Naive thymus-derived CD8-positive, alpha-beta T cell (primary cell): ENCODE measurements around the gene COL23A1. TPM values are rescaled to one million over a fixed set of nuclear protein-coding genes. Genes with fewer than 3 reads are reported as not detected.
"Not testable (repeated sequence)": the region's sequence is repeated elsewhere in the genome, so short reads cannot be mapped to it uniquely, and the experiment has no call there.

Source experiments
- ATAC-seq, 2 donors: fragments of 150-1000 bp; cut with Tn5 transposase in 1 of 2; sonication (Bioruptor Pico), chemical (Tn5 transposase) in 1 of 2; 1 replicate in 1 of 2; 2 replicates in 1 of 2; pipeline ENCODE4 v1.10.0; 2021; ENCODE audit warnings: mild to moderate bottlenecking in 2 of 2, moderate library complexity in 2 of 2
- POLR2A ChIA-PET: fragments of 350-600 bp; sonication (Branson Sonifier 250); formaldehyde crosslinking; loops from one replicate; lab custom pipeline; 2021; ENCODE audit warnings: antibody characterized with exemption; lab: Charles Lee
- DNase-seq, 10 donors: peaks; one replicate each; pipeline versions ENCODE4 v3.0.0 to v3.0.0-alpha.2; 2020 to 2022
- H3K27ac Mint-ChIP-seq, 10 donors: one replicate each; pipeline ENCODE4 v1.8.0; 2020 to 2022; ENCODE audit warnings: mild to moderate bottlenecking in 10 of 10, mixed read lengths in 10 of 10, moderate library complexity in 4 of 10, inconsistent platforms in 1 of 10
- H3K27me3 Mint-ChIP-seq, 5 donors: one replicate each; pipeline ENCODE4 v1.8.0; 2021 to 2022; ENCODE audit warnings: mixed read lengths in 5 of 5
- H3K36me3 Mint-ChIP-seq, 3 donors: one replicate each; pipeline ENCODE4 v1.8.0; 2020 to 2022; ENCODE audit warnings: mixed read lengths in 3 of 3, mild to moderate bottlenecking in 2 of 3, inconsistent platforms in 1 of 3
- H3K4me1 Mint-ChIP-seq, 4 donors: one replicate each; pipeline ENCODE4 v1.8.0; 2021 to 2022; ENCODE audit warnings: mixed read lengths in 4 of 4
- H3K4me3 Mint-ChIP-seq, 10 donors: one replicate each; pipeline ENCODE4 v1.8.0; 2020 to 2022; ENCODE audit warnings: mild to moderate bottlenecking in 10 of 10, mixed read lengths in 10 of 10, moderate library complexity in 6 of 10, inconsistent platforms in 1 of 10
- H3K9me3 Mint-ChIP-seq, 9 donors: one replicate each; pipeline ENCODE4 v1.8.0; 2020 to 2022; ENCODE audit warnings: mixed read lengths in 9 of 9, mild to moderate bottlenecking in 3 of 9, inconsistent platforms in 1 of 9, moderate library complexity in 1 of 9
- polyA plus RNA-seq, 3 donors: library from polyadenylated mRNA; unstranded; fragments of 300-500 nt; fragmentation: Illumina TruSeq; gene quantifications; one replicate each; pipeline ENCODE4 v1.2.3, GENCODE V29; 2021
- total RNA-seq, 8 experiments: library from RNA in 2 of 8; stranded (reverse) in 2 of 8; gene quantifications; one replicate each; pipeline ENCODE4 v1.2.3 and lab custom pipeline; 2021 to 2026

Gene COL23A1
- total and polyA plus RNA-seq, 5 experiments from 2014 or later: 0.10 to 0.51 (median 0.16) TPM; not detected in 2

DNA sequence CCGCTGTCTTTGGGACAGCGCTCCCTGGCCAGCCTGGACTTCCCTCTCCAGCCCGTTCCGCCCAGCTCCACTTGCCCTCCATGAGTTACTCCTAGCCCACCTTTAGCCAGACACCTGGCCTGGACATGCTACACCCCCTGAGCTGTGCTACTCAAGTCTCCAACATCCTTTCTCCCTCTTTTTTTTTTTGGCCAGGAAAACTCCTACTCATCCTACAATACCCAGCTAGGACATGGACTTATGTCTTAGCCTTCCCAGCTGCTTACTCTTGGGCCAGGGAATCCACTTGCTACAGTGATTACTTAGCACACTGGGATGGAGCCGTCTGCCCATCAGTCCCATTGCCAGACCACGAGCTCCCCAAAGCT lies 264.9 kb downstream of the COL23A1 start:
- no peaks in the 10 kb centered on the region for H3K36me3 Mint-ChIP-seq
- no peaks in the 10 kb centered on the region for H3K9me3 Mint-ChIP-seq
- DNase-seq: no peak
- peaks cover 0 to 5% (median 0%) of the 10 kb centered on the region in 4 donors for H3K4me1 Mint-ChIP-seq
- H3K27me3 Mint-ChIP-seq: peaks cover 0 to 5% (median 0%) of the 10 kb centered on the region in 5 donors
- ATAC-seq: no peak
- no peak overlapping the region for H3K4me3 Mint-ChIP-seq
- H3K27ac Mint-ChIP-seq: peak overlapping the region in 1 of 10 donors; percentile 9
- POLR2A ChIA-PET: no interaction called here

DNA sequence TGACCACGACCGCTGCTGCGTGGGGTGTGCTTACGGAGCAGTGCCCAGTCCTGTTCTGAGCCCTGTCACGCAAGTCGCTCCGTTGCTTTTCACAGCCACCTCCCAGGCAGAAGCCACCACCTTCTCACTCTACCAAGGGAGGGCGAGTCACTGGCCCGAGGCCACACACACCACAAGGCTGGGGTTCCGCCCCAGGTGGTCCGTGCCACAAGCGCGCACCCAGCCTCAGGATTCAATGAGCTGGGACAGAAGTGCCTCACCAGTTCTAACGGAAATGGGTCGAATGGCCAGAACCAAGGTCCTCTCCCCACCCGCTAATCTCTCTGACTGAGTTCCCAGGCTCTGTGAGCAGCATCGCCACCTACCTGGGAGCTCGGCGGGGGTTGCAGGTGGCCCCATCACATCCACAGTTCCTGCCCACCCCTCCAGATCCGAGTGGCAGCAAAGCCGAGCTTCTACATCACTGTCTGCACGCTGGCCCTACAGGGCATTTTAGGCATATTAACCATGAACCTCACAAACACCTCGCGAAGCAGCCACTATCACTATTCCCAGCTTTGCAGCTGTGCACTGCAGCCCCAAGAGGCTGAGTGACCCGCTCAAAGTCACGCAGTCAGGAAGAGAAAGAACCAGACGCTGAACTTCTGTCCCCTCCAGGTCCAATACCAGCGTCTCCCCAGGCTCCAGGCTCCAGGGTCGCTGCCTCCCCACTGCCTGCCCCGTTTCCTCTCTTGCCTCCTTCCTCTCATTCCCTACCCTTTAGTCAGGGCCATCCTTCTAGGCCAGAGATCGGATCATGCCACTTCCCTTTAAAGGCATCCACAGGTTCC lies 265.5 kb downstream of the COL23A1 start:
- peaks cover 0 to 3% (median 0%) of the 10 kb centered on the region in 9 donors for H3K9me3 Mint-ChIP-seq
- peaks cover 0 to 5% (median 0%) of the 10 kb centered on the region in 4 donors for H3K4me1 Mint-ChIP-seq
- POLR2A ChIA-PET: no interaction called here
- H3K36me3 Mint-ChIP-seq: no peaks in the 10 kb centered on the region
- DNase-seq (no peak), ATAC-seq (no peak)
- H3K27me3 Mint-ChIP-seq: peaks cover 0 to 5% (median 0%) of the 10 kb centered on the region in 5 donors
- no peak overlapping the region for H3K27ac Mint-ChIP-seq
- H3K4me3 Mint-ChIP-seq: no peak overlapping the region

DNA sequence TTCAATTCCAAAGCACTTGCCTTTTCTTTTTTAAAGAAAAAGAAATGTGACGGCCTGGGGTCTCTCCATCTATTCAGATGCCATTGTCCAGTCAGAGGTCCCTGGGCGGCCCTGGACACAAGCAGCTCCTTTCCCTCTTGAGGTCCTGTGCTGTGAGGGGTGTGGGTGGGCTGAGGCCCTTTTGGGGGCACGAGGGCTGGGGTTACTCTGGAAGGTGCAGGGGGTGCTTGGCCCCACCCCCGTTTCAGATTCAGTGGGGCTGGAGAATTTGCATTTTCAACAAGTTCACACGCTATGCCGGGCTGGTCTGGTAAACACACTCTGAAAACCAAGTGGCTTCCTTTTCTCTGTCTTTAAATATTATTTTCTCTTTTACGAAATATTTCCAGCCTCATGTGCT lies 266.2 kb downstream of the COL23A1 start:
- DNase-seq: no peak
- Mint-ChIP-seq H3K9me3 (peaks cover 0 to 3% (median 0%) of the 10 kb centered on the region in 9 donors), H3K27me3 (peaks cover 0 to 5% (median 0%) of the 10 kb centered on the region in 5 donors), H3K4me3 (no peak overlapping the region), H3K4me1 (peaks cover 0 to 5% (median 0%) of the 10 kb centered on the region in 4 donors), H3K36me3 (no peaks in the 10 kb centered on the region), H3K27ac (no peak overlapping the region)
- no peak for ATAC-seq
- POLR2A ChIA-PET: no interaction called here

DNA sequence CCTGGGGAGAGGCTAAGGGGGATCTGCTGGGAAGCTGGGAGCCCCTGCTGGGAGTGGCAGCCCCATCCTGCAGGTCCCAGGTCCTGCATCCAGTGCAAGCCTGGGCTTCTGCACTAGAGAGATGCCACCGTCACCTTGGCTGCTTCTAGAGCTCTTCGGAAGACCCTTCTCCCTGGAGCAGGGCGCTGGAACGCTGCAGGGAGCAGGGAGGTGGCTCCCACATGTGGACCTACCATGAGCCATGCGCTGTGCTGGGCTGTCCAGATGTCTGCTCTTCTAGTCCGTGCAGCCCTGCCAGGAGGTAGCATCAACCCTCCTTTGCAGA lies 266.7 kb downstream of the COL23A1 start:
- POLR2A ChIA-PET: no interaction called here
- DNase-seq (no peak), ATAC-seq (no peak)
- Mint-ChIP-seq H3K27me3 (peaks cover 0 to 5% (median 0%) of the 10 kb centered on the region in 5 donors), H3K4me1 (peaks cover 0 to 5% (median 0%) of the 10 kb centered on the region in 4 donors), H3K36me3 (no peaks in the 10 kb centered on the region), H3K9me3 (peaks cover 0 to 3% (median 0%) of the 10 kb centered on the region in 9 donors), H3K4me3 (no peak overlapping the region), H3K27ac (no peak overlapping the region)

DNA sequence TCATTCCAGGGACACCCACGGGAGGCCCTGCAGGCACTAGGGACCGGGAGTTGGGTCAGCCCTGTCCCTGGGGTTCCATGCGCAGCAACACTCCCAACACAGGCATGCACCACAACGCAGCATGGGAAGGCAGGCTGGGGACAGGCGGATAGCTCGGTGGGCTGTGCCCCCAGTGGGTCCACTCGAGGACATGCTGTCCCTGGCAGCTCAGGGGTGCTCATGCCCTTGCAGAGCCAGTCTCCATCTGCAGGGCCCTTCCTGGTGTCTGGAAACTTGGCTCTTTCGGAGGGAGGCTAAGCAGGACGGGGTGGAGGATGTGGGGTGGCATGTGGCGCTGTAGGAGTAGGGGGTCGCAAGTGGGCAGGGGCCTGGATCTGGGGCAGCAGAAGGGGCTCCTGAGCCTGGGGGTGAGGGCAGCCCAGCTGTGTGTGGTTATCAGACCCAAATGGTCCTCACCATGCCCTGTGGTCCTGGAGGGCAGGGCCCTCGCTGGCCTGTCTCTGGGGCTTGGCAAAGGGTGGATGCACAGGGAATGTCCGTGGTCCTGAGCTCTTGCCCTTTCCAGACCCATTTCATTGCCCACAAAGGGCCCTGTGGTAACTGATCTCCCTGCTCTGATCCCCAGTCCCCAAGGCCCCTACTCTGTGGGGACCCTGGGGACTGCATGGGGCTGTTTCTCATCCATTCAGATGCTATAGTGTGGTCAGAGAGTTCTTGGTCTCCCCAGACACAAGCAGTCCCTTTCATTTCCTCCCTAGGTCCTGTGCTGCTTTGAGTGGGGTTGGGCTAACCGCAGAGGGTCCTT lies 267.3 kb downstream of the COL23A1 start:
- peaks cover 0 to 5% (median 0%) of the 10 kb centered on the region in 9 donors for H3K9me3 Mint-ChIP-seq
- H3K4me3 Mint-ChIP-seq: no peak overlapping the region
- no peak overlapping the region for H3K27ac Mint-ChIP-seq
- POLR2A ChIA-PET: no interaction called here
- peaks cover 0 to 5% (median 0%) of the 10 kb centered on the region in 4 donors for H3K4me1 Mint-ChIP-seq
- peaks cover 0 to 5% (median 0%) of the 10 kb centered on the region in 5 donors for H3K27me3 Mint-ChIP-seq
- ATAC-seq (no peak), DNase-seq (no peak)
- H3K36me3 Mint-ChIP-seq: no peaks in the 10 kb centered on the region

DNA sequence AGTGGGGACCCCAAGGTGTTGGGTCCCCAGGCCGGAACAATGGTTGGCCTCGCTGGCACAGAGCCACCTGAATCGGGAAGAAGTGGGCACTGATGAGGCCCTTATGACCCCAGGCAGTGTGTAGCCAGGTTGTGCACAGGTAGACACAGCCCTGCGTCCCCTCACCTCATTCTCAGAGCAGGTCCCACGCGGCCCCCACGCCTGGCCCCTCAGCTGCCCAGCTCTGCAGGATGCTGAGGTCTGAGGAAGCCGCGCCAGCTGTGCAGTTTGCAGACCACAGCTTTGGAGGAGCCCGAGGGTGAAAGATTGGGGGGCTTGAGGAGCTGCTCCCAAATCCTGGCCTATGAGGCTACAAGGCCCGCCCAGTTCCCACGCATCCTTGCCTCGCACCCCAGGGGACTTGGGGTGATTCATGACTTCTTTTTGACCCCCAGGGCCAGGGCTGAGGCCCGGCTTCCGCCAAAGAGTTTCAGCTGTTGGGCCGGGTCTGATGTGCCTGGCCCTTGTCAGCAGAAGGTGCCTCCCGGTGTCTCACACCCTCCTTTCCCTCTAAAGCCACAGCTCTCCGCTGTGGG lies 269.8 kb downstream of the COL23A1 start:
- peaks cover 0 to 2% (median 0%) of the 10 kb centered on the region in 4 donors for H3K4me1 Mint-ChIP-seq
- peaks cover 0 to 15% (median 7%) of the 10 kb centered on the region in 9 donors for H3K9me3 Mint-ChIP-seq
- DNase-seq (no peak), ATAC-seq (no peak)
- peaks cover 0 to 6% (median 0%) of the 10 kb centered on the region in 3 donors for H3K36me3 Mint-ChIP-seq
- H3K27me3 Mint-ChIP-seq: peaks cover 0 to 3% (median 0%) of the 10 kb centered on the region in 5 donors
- POLR2A ChIA-PET: no interaction called here
- H3K4me3 Mint-ChIP-seq: no peak overlapping the region
- no peak overlapping the region for H3K27ac Mint-ChIP-seq

DNA sequence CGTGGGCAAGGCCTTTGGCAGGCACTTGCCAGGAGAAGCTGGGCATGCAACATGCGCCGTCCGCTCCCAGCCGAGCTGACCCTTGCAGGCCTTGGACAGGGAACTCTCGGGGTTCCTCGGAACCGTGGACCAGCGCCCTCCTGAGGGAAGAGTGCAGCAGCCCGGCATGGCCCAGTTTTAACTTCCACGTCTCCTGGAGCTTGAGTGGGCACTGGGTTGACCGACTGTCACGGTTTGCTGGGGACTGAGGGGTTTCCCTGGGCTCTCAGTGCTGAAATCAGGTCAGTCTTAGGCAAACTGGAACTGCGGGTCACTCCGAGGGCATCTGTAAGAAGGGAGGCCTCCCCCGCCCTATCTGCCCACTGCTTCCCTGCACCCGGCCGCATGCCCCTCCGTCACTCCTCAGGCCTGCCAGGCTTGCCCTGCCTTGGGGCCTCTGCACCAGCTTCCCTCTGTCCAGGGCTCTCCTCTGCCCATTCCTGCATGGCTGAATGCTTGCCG lies 270.6 kb downstream of the COL23A1 start:
- peaks cover 0 to 15% (median 7%) of the 10 kb centered on the region in 9 donors for H3K9me3 Mint-ChIP-seq
- no peaks in the 10 kb centered on the region for H3K27me3 Mint-ChIP-seq
- ATAC-seq (no peak), DNase-seq (peak in 1 of 10 donors; percentile 59)
- H3K4me1 Mint-ChIP-seq: no peaks in the 10 kb centered on the region
- peaks cover 0 to 6% (median 0%) of the 10 kb centered on the region in 3 donors for H3K36me3 Mint-ChIP-seq
- POLR2A ChIA-PET: no interaction called here
- no peak overlapping the region for H3K4me3 Mint-ChIP-seq
- no peak overlapping the region for H3K27ac Mint-ChIP-seq

DNA sequence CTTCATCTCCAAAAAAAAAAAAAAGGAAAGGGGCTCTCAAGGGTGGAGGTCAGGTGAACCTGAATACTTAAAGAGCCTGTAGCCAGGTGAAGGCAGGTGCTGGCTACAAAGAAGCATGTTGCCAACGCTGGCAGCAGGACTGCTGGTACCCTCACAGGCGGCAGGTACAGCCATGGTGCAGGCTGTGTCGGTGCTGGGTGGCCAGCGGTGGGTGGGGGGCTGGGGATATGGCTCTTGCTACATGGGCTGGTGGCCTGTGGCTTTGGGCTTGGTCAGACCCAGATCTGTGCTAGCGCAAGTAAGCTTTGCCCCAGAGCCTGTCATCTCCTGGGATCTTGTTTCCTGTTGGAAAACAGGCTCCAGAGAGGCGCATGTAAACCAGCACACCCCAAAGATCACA lies 271.3 kb downstream of the COL23A1 start:
- ATAC-seq (no peak), DNase-seq (no peak)
- POLR2A ChIA-PET: no interaction called here
- Mint-ChIP-seq H3K27me3 (no peaks in the 10 kb centered on the region), H3K4me1 (no peaks in the 10 kb centered on the region), H3K9me3 (peaks cover 0 to 15% (median 7%) of the 10 kb centered on the region in 9 donors), H3K27ac (no peak overlapping the region), H3K36me3 (peaks cover 0 to 6% (median 0%) of the 10 kb centered on the region in 3 donors), H3K4me3 (no peak overlapping the region)

DNA sequence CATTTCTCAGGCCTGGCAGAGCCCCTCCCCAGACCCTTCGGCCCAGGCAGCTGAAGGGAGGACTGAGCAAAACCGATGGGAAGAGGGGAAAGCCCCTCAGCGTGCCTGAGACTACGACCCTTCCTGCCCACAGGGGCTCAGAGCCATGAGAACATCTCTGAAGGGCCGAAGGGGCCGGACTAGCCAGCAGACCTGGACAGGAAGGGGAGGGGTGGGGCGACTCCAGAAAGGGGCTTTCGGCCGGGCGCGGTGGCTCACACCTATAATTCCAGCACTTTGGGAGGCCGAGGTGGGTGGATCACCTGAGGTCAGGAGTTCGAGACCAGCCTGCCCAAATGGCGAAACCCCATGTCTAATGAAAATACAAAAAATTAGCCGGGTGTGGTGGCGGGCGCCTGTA lies 271.8 kb downstream of the COL23A1 start:
- Mint-ChIP-seq H3K27me3 (peaks cover 0 to 3% (median 0%) of the 10 kb centered on the region in 5 donors), H3K9me3 (peaks cover 0 to 15% (median 7%) of the 10 kb centered on the region in 9 donors), H3K4me3 (no peak overlapping the region), H3K36me3 (peaks cover 0 to 6% (median 0%) of the 10 kb centered on the region in 3 donors), H3K27ac (no peak overlapping the region), H3K4me1 (no peaks in the 10 kb centered on the region)
- POLR2A ChIA-PET: no interaction called here
- ATAC-seq (no peak), DNase-seq (no peak)

DNA sequence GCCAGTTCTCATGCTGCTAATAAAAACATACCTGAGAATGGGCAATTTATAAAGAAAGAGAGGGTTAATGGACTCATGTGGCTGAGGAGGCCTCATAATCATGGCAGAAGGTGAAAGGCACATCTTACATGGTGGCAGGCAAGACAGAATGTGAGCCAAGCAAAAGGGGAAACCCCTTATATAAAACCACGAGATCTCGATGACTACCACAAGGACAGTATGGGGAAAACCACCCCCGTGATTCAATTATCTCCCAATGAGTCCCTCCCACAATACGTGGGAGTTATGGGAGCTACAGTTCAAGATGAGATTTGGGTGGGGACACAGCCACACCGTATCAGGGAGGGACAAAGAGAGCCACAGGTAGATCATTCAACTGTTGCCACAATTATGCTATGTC lies 272.5 kb downstream of the COL23A1 start:
- H3K4me3 Mint-ChIP-seq, H3K27ac Mint-ChIP-seq, H3K36me3 Mint-ChIP-seq, H3K27me3 Mint-ChIP-seq, ATAC-seq, DNase-seq, H3K4me1 Mint-ChIP-seq, POLR2A ChIA-PET: not testable (repeated sequence)
- peaks cover 0 to 15% (median 7%) of the 10 kb centered on the region in 9 donors for H3K9me3 Mint-ChIP-seq

DNA sequence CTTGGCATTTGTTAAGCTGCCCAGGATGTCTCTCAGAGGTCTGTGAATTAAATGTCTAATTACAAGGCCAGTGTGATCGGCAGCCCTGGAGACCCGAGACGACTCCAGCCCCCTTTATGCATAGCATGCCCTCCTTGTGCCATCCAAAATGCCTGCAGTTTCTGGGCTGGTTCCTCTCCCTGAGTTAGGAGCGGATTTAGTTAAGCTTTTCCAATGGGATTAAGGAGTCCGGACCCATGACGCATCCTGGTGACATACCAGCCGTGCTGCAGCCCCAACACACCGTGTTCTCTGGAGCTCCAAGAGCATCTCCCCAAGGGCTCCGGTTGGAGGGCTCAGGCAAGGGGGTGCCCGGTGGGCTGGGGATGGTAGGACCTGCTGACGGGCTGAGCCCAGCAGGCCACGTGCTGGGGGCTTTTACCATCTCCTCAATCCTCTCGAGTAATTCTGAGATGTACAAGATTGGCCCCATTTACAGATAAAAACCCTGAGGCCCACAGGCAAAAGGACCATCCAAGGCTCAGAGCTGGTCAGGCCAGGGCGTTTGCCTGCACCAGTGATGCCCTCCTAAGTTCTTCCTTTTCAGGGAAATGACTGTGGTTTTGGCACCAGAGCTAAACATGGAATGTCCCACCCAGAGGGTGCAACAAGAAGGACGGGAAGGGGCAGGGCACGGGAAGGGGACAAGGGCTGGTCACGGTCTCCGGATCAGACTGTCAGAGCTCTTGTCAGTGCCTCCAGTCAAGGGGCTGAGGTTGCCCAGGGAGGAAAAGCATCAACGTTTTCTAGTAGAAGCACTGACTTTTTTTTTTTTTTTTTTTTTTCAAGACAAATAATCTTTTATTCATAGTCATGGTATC lies 275.0 kb downstream of the COL23A1 start:
- H3K4me3 Mint-ChIP-seq: no peak overlapping the region
- peaks cover 0 to 6% (median 0%) of the 10 kb centered on the region in 3 donors for H3K36me3 Mint-ChIP-seq
- H3K27me3 Mint-ChIP-seq: peaks cover 0 to 3% (median 0%) of the 10 kb centered on the region in 5 donors
- ATAC-seq (no peak), DNase-seq (no peak)
- H3K4me1 Mint-ChIP-seq: peaks cover 0 to 3% (median 0%) of the 10 kb centered on the region in 4 donors
- H3K27ac Mint-ChIP-seq: no peak overlapping the region
- H3K9me3 Mint-ChIP-seq: peaks cover 0 to 15% (median 7%) of the 10 kb centered on the region in 9 donors
- POLR2A ChIA-PET: interaction anchor here (0.7 kb wide), 1 partner anchor 1226 kb away, joined by 6 read pairs; no protein-coding TSS in a partner anchor
